Activated T-cell treated with anti-CD3 and anti-CD28 coated beads, Interleukin-2, amount 50 U/mL, for 1 hour (primary cell): ENCODE results near the gene C13orf46.
"Not testable (repeated sequence)": the region's sequence is repeated elsewhere in the genome, so short reads cannot be mapped to it uniquely, and the experiment has no call there.

Source experiments
- DNase-seq: peaks from one replicate; pipeline ENCODE4 v3.0.0-alpha.2; 2020

C13orf46 gene

DNA sequence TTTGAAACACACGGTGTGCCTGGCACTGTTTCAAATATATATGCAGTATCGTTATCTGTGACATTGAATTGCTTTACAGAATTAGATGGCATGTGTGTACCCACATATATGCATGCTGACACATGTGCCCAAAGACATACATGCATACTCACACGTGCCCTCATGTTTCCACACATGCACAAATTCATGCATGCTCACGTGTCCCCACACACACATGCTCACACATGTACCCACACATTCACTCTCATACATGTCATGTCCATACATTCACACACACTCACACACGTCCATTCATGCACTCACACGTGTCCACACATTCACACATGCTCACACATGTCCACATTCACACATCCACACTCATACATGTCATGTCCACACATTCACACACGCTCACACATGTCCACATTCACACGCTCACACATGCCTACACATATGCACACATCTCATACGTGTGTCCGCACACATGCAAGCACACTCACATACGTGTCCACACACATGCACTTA is 17.9 kb upstream of the C13orf46 start:
- DNase-seq = no peak

DNA sequence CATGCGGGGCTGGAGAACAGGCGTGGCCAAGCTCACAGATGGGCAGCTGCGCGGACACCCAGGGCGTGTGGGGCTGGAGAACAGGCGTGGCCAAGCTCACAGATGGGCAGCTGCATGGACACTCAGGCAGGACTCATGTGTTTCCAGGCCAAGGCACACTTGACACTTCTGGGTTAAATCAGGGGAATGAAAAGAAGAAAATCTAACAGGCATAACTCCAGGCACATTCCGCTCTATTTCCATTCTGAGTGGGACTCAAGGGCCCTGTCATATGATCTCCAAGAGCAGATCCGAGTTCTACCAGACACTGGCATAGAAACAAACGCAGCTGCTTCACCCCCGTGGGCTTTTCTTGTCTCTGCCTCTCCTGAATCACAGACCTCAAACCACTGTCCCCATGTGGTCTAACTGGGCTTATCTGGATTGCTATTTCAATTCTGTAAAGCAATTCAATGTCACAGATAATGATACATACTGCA is 17.4 kb upstream of the C13orf46 start:
- DNase-seq = no peak

DNA sequence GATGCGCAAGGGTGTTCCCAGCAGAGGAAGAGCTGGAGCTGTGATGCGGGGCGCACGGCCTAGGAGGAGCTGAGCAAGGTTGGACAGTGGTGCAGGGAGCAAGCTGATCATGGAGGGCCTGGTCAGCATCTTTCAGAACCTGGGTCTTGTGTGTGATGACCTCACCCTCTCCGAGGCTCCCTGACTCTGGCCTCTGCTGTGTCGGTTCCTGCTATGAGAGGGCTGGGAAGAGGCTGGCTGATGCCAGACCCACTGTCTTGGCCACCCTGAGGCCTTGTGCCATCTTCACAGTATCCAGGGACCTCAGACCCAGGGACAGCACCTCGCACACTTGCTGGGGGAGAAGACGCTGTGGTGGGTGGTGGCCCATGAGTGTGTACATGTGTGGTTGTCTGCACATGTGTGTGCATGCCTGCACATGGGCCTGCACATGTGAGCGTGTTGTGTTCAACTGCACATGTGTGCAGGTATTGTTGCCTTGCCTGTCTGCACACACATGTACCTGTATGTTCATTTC is 16.5 kb upstream of the C13orf46 start:
- DNase-seq = no peak

DNA sequence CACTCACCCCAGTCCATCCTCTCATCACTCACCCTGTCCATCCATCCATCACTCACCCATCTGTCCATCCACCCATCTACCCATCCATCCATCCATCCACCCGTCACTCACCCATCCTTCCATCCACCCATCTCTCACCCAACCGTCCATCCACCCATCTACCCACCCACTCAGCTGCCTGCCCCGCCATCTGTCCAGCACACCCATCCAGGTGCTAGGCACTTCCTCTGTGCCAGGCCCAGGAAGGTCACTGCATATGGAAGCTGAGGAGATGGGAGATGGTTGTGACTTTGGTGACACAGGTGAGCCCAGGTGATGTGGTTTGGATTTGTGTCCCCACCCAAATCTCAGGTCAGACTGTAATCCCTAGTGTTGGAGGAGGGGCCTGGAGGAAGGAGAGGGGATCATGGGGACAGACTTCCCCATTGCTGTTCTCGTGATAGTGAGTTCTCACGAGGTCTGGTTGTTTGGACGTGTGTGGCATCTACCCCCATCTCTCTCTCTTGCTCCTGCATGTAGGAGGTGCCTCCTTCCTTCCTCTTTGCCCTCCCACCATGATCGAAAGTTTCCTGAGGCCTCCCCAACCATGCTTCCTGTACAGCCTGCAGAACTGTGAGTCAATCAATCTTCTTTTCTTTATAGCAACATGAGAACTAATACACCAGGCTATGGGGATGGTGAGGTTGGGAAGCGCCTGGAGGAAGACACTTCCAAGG is 15.9 kb upstream of the C13orf46 start:
- DNase-seq = no peak

DNA sequence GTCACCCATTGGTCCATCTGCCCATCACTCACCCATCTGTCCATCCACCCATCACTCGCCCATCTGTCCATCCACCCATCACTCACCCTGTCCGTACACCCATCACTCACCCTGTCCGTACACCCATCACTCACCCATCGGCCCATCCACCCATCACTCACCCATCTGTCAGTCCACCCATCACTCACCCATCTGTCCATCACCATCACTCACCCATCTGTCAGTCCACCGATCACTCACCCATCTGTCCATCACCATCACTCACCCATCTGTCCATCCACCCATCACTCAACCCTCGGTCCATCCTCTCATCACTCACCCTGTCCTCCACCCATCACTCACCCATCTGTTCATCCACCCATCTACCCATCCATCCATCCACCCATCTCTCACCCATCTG is 15.0 kb upstream of the C13orf46 start:
- DNase-seq = not testable (repeated sequence)

DNA sequence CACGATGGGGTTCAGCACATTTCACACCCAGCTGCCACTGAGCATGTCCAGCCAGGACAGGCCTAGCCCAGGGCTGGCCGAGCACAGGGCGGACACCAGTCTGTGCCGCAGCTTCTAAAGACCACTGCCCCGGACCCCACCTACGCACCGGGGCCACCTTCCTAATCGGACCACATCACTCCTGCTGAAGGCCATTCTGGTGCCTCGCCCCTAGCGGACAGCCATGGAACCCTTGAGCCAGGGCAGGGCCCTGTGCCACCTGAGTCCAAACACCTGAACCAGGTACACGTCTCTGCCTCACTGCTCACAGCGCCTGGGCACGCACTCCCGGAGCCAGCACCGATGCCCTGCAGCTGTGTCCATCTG is 8.4 kb upstream of the C13orf46 start:
- peak; percentile 16 for DNase-seq

DNA sequence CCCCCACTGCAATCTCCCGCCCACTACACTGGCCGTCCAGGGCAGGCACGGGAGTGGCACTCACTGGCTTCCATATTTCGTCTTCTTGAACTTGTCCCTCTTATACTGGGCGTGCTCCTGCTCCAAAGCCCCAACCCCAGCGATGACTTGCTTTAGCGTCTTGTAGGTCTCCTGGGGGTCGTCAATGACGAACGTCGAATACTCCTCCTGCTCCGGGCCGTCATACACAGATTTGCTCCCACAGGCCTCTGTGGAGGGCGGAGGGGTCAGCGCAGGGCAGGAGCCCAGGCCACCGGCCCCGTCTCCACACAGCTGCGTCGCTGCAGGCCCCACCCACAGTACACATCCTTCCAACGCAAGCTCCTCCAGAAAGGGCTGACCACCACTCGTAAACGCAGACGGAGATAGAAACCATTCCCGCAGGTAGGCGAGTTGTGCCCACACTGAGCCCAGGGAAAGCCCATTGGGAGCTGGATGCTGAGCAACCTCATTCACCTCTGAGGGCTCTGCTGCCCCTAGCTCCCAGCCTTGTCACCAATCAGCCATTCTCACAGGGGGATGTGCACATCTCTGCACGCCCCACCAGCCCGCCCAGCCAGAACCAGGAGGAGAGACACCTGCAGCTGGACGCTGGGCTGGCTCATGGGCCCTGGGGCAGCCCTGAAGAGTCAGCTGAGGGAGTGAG is 7.9 kb upstream of the C13orf46 start:
- DNase-seq = peak; percentile 16

DNA sequence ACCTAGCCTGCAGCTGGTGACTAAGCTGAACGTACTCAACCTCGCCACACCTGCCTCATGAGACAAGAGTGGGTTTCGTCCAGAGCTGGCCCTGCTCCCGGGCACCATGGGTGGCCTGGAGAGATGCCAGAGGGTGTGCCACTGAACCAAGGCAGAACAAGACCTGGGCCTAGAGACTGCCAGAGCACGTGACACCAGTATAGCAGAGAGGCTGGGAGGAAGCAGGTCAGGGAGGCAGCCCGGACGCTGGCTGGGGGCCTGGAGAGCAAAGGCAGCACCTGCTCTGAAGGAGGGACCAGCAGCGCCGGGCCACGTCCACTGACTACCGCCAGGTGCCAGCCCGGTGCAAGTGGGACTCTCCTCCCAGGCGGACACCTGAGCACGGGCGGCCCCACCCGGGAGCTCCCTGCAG is 7.3 kb upstream of the C13orf46 start:
- no peak for DNase-seq

DNA sequence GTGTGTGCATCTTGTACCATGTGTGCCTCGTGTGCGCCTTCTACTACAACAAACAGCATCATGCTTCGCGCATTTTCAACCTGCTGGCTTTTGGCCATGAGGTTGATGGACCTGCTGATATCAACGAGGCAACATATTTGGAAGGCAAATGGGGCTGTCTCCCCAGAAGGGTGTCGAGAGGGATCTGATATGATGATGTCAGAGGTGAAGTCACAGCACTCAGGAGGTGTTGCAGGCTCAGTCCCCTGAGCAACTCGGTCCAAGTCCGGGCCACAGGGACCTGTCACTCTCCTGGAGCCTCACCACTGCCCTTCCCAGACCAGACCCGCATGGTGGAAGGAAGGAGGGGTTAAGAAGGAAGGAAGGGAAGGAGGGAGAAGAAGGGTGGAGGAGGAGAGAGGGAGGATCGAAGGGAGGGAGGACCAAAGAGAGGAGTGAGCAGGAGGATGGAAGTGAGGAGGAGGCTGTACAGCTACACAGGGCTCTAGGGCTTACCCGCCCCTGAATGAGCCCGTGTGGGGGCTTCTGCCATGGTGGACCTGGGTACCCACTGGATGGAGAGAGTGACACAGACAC is 6.7 kb upstream of the C13orf46 start:
- no peak for DNase-seq

DNA sequence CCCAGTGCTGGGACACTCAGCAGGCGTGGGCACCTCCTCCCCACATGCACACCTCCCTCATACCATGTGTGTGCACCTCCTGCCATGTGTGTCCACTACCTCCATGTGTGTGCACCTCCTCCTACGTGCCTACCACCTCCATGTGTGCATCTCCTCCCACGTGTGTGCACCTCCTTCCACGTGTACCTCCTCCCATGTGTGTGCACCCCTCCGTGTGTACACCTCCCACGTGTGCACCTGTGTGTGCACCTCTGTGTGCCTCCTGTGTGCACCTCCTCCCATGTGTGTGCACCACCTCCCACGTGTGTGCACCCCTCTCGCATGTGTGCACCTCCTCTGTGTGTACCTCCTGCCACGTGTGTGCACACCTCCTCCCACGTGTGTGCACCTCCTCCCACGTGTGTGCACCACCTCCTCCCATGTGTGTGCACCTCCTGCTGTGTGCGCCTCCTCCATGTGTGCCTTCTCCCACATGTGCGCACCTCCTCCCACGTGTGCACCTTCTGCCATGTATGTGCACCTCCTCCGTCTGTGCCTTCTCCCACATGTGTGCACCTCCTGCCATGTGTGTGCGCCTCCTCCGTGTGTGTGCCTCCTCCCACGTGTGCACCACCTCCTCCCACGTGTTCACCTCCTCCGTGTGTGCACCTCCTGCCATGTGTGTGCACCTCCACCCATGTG is 6.1 kb upstream of the C13orf46 start:
- DNase-seq = no peak

DNA sequence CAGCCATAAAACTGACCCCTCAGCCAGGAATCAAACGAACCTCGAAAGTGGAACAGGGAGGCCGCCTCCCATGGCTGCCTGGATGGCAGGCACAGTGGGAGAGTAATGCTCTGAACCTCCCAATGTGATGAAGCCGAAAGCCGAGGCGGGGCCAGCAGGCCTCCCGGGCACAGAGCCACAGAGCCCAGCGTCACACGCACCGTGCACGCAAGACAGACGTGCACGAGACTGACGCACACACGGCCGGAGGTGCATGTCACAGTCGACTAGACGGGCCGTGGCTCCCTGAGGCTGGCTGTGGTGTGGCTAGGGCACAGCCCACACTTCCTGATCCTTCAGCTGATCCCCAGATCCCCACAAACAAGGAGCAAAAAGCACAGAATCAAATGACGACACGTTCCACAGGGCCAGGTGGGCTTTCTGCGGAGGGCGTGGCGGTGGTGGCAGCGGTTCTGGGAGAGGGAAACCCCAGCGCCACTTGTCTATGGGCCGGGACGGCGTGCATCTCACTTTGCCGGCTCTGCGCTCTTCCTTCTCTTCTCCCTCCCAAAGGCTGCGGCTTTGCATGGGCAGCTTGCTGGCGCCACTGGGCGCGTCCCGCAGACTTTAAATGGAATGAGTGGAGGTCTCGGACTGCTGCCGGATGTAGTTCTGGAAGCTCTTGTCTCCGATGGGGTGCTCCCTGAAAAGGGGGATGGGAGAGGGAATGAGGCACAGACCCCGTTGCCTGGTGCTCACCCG is 5.0 kb upstream of the C13orf46 start:
- DNase-seq = no peak

DNA sequence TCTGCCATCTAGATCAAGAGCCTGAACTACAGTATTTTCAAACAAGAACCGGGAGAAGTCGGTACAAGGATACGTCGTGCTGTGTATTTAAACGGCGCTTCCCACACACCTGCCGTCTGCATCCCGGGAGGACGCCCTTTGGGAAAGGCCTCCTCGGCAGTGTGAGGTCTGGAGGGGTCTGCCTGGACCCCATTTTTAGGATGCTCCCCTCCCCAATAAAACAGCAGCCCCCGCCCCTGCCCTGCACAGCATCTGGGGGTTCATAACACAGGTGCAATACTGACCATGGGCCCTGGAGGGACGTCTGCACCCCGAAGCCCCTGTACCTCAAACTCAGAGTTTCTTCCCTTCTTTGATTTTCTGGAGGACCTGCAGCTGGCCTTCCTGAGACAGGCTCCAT is 4.1 kb upstream of the C13orf46 start:
- DNase-seq = no peak

DNA sequence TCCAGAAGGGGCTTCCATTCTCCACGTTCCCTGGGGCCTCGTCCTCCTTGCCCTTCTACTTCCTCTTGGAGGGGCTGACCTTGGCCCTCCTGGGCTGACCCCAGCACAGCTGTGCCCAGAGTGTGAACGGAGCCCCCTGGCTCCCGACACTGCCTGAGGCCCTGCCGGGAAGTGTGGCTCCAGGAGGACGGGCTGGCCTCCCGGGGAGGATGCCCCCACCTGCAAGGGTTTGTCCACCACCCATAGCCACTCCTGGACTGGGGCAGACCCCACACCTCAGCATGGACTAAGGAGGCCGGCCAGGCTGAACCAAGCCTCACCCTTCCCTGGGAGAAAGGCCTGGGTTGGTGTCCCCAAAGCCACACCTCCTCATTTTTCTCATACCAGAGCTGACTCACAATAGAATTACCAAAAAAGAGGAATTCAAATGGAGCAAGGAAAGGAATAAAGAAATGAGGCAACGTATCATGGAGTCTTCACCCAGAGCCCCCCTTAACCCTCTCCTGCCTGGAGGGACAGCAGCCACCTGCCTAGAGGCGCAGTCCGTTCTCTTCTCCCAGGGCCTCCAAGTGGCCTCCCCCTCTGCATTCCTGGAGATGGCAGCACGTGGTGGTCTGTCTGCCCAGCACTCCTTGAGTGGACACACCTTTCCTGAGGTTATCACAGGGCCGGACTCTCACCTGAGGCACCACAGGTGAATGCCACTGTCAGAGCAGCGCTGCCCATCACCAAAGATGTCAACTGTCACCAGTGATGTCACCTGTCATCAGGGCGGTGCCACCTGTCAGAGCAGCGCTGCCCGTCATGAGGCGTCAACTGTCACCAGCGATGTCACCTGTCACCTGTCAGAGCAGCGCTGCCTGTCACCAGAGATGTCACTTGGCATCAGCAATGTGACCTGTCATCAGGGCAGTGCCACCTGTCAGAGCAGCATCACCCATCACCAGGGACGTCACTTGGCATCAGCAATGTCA is 3.1 kb upstream of the C13orf46 start:
- DNase-seq = no peak

DNA sequence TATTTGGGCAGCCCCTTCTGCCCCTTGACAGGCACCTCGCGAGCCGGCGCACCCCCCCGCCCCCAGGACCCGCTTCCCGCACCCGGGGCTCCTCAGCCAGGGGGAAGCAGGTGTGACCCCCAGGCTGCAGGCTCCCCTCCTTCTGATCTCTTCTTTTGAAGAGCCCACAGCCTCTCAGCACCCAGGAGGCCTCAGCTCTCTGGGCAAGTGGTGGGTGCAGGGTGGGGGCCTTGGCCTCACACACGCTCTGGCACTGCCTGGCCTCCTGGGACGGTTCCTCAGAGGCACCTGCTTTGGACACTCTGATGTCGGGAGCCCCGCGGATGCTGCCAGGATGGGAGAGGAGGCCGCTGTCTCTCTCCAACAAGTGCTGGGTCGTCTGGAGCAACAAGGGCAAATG is 1.5 kb upstream of the C13orf46 start:
- no peak for DNase-seq

DNA sequence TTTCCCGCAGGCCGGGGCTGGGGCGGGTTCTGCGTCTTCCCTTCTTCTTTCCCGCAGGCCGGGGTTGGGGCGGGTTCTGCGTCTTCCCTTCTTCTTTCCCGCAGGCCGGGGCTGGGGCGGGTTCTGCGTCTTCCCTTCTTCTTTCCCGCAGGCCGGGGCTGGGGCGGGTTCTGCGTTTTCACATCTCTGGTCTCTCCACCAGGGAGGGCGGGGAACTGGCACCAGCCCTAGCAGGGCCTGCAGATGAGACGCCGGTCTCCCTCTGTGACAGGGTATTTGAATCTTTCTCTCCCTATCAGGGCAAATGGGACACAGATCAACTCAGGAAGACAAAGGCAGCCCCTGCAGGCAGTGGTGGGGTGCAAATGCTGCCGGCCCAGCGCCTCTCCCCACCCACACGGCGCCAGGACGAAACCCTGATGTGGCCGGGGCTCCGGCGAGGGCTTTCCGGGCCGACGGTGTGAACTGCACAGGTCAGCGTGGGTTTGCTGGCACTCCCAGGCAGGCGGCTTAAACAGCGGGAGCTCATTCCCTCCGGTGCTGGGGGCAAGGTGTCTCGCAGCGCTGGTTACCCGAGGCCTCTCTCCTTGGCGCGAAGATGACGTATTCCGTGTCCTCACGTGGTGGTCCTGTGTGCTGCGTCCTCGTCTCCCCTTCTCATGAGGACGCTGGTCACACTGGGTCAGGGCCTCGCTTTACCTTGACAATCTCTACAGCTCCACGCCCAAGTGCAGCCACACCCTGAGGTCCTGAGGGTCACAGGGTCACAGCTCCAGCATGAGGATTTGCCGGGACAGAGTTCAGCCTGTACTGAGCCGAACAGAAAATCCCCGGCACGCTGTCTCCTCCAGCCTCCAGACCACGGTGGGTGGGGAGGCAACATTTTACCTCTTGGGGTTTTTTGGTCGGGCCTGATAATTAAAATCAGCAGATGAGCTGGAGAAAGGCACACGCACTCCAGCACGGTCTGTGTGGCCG is 717 bp upstream of the C13orf46 start:
- DNase-seq = no peak

DNA sequence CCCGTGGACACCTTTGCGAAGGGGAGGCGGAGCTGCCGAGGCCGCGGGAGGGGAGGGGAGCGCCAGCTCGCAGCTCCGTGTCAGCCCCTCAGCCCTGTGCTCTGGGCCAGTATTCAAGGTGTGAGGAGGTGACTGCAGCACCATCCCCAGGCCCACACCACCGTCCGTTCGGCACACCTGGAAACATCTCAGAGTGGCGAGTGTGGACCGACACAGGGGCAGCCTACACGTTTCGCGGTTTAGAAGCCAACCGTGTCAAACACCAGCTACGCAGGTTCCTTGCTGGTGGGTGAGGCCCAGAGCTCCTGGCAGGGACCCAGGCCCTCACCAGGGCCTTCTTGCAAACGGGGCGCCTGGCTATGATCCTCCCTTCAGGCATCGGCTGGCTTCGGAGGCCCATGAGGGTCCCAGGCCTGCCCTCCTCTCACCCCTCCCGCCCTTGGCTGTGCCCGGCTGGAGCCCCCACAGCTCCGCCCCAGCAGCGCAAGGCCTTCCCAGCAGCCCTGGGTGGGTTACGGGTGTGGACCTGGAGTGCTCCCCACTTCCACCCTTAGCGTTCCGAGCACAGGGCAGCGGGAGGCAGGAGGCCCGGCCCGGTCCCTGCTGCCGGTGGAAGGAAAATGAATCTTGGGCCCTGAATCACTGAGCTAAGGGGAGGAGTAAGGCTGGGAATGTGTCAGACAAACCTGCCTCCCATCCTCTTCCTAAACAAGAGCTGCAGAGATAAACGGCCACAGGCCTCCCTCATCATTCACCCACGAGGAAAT is 1.2 kb downstream of the C13orf46 start:
- DNase-seq = no peak

DNA sequence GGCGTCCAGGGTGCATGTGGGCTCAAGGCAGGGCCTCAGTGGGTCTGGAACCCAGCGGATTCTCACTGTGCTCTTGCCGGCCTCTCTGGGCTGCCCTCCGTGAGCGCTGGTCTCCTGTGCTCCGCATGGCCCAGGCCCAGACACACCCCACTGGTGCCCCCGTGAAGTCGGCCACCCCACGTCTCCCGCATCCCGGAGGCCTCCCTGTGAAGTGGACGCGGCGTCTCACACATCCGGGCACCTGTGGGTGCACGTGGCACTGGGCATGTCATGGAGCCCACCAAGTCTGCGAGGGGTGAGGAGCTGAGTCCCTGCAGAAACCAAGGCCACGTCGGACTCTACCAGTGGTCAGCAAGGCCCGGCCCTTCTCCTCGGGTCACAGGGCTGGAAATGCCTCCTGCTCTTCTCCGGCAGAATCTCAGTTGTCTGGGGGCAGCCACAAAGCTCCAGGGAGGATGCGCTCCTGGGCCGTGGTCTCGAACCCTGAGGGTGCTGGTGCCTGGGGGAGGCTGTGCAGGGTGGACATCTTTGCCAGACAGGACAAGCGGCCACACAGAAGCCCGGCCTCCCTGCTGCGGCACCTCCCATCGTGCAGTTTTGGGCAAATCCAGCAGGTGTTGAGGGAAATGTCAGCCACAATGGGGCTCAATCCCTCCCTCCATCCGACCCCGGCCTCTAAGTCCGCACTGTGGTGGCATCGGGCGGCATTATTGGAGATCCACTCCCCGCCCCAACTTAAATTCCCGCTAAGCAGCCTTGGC is 2.2 kb downstream of the C13orf46 start:
- no peak for DNase-seq

DNA sequence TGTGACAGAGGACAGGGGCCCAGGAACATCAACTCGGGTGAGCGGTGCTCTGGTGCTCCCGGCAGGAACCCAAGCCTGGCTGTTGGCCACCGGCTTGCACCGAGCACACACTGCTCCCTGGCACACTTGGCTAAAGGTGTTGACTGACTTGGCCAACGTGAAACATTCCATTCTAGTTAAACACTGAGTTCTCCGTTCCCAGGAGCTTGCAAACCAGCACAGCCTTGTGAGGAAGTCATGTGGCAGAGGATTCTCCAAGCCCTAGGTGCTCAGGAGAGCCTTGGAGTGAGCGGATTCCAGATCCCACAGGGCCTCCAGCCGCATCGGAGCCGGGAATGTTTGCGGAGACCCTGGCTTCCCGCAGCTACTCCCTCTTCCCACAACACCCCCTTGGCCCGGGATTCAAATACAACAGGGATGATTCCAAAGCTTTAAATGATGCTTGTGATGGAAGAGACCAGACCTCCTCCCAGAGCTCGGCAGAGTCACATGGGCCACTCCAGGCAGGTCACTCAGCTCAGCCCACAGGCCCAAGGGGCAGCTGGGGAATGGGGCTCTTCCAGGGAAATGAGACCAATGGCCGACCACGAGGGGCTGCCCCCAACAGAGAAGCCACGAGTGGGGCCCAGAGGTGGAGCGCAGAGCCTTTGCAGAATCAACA is 2.9 kb downstream of the C13orf46 start:
- DNase-seq = no peak
